ES-I3 (cell line): ENCODE results near the gene BOLA3.

ENCODE experiments used
- H3K36me3 ChIP-seq: 2 replicates; pipeline ENCODE4 v1.6.1; 2013; ENCODE audit warnings: mild to moderate bottlenecking, low read length, control low read depth, moderate library complexity; ENCODE audit not compliant: insufficient read depth
- H3K4me1 ChIP-seq: 2 replicates; pipeline ENCODE4 v1.6.1; 2013; ENCODE audit warnings: mild to moderate bottlenecking, control low read depth, low read length; ENCODE audit not compliant: insufficient read depth
- H3K9ac ChIP-seq: 2 replicates; pipeline ENCODE4 v1.6.1; 2013; ENCODE audit warnings: low read depth, mild to moderate bottlenecking, low read length, moderate library complexity
- H3K9me3 ChIP-seq: 2 replicates; pipeline ENCODE4 v1.6.1; 2013; ENCODE audit warnings: mild to moderate bottlenecking, low read length, moderate library complexity; ENCODE audit not compliant: control insufficient read depth, insufficient read depth

The BOLA3 gene

DNA sequence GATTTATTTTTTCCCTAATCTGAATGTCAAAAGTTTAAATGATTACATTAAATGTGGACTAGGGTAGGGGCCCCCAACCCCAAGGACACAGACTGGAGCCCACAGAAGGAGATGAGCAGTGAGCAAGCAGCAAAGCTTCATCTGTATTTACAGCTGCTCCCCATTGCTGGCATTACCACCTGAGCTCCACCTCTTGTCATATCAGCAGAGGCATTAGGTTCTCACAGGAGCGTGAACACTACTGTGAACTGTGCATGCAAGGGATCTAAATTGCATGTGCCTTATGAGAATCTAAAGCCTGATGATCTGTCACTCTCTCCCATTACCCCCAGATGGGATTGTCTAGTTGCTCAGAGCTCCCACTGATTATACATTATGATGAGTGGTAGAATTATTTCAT, 27.2 kb upstream of the BOLA3 start:
- Histone ChIP-seq H3K4me1 (no peaks in the 10 kb centered on the region), H3K9me3 (no peaks in the 10 kb centered on the region), H3K9ac (no peak overlapping the region), H3K36me3 (peaks cover 11% of the 10 kb centered on the region)

DNA sequence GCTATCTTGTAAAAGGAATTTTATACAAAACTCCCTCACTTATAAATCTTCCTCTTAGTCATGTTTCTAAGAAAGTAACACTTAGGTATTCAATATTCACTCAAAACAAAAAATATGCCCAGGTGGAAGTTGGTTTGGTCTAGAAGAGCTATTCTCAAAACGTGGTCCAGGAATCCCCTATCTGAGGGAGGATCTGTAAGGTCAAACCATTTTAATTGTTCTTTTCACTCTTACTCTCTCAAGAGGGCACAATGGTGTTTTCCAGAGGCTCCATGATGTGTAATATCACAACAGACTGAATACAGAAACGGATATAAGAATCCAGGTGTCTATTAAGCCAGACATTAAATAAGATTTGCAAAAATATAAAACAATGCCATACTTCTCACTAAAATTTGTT, 21.0 kb upstream of the BOLA3 start:
- peaks cover 35% of the 10 kb centered on the region for H3K36me3 ChIP-seq
- no peaks in the 10 kb centered on the region for H3K4me1 ChIP-seq
- no peak overlapping the region for H3K9ac ChIP-seq
- H3K9me3 ChIP-seq: no peaks in the 10 kb centered on the region

DNA sequence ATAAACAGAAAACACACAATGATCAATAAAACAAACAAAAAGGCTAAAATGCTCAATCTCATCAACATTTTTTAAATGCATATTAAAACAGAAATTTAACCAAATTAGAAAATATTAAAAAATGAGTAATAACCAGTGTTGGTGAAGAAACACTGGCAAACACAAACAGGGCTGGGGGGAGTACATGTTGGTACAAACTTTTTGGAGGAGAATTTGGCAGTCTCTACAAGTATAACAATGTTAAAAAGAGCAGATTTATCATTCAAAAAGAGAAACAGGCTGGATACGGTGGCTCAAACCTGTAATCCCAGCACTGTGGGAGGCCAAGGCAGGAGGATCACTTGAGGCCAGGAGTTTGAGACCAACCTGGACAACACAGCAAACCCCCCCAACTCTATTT, 17.0 kb upstream of the BOLA3 start:
- Histone ChIP-seq H3K4me1 (no peaks in the 10 kb centered on the region), H3K9me3 (no peaks in the 10 kb centered on the region), H3K36me3 (peaks cover 29% of the 10 kb centered on the region), H3K9ac (no peak overlapping the region)

DNA sequence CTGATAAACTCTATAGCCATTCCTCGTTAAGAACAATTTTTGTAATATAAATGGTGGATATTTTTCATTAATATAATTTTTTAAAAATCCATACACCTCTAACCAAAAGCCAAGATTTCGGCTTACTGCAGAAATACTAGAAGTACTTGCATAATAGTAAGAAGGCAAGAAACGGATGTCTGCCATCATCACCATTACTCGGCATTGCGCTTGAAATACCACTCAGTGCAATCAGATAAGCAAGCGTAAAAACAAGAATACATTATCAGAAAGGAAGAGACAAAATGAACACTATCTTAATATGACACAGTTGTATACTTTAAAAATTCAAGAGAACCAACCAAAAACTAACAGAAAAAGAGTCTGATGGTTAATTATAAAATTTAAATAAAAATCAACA, 15.2 kb upstream of the BOLA3 start:
- peaks cover 28% of the 10 kb centered on the region for H3K36me3 ChIP-seq
- no peaks in the 10 kb centered on the region for H3K4me1 ChIP-seq
- H3K9ac ChIP-seq: no peak overlapping the region
- no peaks in the 10 kb centered on the region for H3K9me3 ChIP-seq

DNA sequence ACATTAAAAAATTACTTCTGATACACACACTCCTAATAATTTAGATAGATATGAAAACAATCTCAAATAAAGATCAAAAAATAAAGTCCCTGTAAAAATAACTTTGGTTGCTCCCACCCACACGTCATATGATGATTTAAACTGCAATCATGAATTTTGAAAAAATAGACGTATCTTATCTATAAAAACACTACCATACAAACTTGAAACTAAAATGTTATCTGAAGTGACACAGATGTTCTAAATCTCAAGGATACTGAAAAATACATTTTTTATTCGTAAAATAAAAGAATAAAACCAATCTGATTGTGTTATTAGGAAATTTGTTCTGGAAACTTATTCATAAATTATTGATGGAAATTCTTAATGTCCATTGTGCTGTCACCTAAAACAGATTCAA, 8.1 kb upstream of the BOLA3 start:
- Histone ChIP-seq H3K4me1 (no peaks in the 10 kb centered on the region), H3K9ac (no peak overlapping the region), H3K36me3 (peaks cover 25% of the 10 kb centered on the region), H3K9me3 (no peaks in the 10 kb centered on the region)

DNA sequence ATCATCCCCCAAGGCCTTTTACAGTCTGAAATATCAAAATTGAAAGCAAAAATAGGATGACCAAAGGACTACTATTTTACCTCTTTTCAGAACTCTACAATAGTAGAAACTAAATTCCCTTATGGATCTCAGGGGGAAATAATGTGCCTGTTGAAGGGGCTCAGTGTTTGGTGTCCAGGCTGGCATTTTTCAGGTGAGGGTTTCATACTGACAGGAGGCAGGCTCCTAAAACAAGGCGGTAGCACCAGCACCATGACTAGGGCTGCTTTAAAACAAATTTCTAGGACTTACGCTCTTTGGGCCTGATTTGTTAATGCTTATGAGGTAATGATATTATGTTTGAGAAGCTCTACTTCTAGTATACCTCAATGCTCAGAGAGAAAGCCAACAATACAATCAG, 5.2 kb upstream of the BOLA3 start:
- peaks cover 23% of the 10 kb centered on the region for H3K36me3 ChIP-seq
- no peak overlapping the region for H3K9ac ChIP-seq
- H3K9me3 ChIP-seq: no peaks in the 10 kb centered on the region
- H3K4me1 ChIP-seq: 0 out of 2 replicates have a peak, but pooled peaks cover 3% of the 10 kb centered on the region

DNA sequence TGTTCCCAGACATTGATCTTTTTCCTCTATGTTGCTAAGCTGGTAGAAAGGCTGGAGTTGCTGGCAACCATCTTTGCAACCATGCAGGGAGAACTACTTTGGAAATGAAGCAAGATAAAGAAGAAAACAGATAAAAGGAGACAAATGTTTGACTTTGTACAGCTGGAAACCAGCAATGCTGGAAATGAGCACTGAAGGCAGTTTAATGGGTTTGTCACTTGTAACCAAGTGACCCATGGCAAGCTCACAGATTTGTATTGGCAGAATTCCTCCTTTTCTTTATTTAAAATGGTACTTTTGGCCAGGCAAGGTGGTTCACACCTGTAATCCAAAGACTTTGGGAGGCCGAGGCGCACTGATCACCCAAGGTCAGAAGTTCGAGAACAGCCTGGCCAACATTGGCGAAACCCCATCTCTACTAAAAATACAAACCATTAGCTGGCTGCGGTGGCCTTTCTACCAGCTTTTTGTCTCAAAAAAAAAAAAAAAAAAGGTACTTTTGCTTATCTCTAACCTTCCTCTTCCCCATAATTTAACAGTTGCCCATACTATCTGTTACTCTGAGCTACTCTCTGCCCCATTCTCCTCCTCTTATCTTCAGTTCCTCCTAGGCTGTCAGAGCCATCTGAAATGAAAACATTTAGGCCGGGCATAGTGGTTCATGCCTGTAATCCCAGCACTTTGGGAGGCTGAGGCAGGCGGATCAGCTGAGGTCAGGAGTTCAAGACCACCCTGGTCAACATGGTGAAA, 2.0 kb upstream of the BOLA3 start:
- H3K9ac ChIP-seq: no peak overlapping the region
- peaks cover 10% of the 10 kb centered on the region; the same call in 1 of the 2 replicates for H3K36me3 ChIP-seq
- peaks cover 10% of the 10 kb centered on the region for H3K4me1 ChIP-seq
- no peaks in the 10 kb centered on the region for H3K9me3 ChIP-seq

DNA sequence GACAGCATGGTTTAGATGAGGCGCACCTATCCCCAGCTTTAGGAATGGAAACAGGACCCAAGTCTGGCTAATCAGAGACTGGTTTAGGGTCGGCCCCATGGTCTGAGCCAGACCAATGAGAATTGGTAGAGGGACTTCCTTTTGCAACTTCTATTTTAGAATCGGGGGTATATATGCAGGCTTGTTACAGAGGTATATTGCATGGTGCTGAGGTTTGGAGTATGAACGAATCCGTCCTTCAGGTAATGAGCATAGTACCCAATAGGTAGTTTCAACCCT, 1.5 kb upstream of the BOLA3 start:
- peaks cover 14% of the 10 kb centered on the region; the same call in 1 of the 2 replicates for H3K36me3 ChIP-seq
- peaks cover 10% of the 10 kb centered on the region for H3K4me1 ChIP-seq
- H3K9ac ChIP-seq: no peak overlapping the region
- H3K9me3 ChIP-seq: no peaks in the 10 kb centered on the region

DNA sequence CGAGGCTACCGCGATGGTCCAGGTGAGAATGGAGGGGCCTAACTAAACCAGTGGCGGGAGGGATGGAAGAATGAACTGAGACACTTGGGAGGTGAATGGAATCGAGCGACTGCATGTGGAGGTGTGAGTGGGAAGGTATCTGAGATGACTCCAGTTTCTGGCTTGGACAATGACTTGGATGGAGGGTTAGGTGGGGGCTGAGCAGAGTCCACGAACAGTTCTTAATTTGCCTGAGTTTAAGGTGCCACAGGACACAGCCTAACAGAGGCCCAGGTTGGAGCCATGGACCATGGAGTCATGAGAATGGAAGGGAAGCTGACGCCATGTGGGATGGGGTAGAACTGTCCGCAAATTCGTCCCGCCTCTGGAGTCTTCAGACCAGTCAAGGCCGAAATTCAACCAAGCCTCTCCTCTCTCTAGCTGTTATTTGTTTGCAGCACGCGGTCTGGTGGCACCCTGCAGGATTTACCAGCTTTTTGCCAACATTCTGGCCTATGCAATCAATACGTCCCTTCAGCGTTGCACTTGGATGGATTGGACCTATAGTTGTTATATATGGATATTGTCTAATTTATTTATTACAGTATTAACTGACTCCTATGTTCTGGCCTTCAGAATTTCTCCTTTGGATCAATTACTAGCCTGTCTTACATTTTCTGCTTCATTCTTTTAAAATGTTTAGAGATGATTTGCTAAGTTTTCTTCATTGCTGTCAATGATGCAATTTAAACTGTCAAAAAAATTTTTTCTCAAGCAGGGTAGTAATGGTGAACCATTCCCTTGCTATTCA, 940 bp upstream of the BOLA3 start:
- Histone ChIP-seq H3K9ac (peak overlapping the region; percentile 68), H3K36me3 (peaks cover 15% of the 10 kb centered on the region; the same call in 1 of the 2 replicates), H3K4me1 (peaks cover 10% of the 10 kb centered on the region), H3K9me3 (no peaks in the 10 kb centered on the region)

DNA sequence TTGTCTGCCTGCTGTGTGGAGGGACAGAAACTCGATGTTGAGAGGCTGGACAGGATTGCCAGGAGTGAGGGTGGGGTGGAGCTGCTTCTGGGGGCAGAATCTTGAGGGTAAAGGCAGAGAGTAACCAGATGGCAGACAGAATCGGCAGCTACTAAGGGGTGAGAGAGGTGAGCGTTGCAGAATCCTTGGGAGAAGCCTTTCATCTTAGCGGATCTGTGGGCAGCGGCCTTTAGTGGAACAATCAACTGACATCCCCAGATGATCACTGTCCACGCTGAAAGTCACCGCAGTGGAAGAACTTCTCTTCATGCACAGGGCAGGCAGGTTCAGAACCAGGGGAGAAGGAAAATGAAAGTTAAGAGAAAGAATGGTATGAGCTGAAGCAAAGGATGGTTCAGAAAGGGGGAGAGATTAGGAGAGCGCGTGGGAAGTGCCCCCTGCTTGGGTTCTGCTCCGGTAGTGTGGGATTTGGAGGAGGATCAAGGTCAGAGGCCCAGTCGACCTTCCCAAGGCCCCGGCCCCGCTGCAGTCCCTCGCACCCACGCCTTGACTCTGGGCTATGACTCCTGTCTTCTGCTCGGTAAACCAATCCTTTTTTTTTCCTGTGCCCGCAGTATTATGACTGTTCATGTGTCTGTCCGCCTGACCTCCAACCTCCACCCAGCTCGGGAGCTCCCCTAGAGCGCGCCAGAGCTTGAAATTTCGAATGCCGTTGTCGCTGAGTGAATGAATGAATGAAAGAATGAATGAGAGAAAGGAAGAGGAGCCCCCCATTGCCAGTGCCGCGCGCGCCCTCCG, 584 bp downstream of the BOLA3 start:
- peak overlapping the region; percentile 93 for H3K9ac ChIP-seq
- H3K36me3 ChIP-seq: peaks cover 15% of the 10 kb centered on the region; the same call in 1 of the 2 replicates

DNA sequence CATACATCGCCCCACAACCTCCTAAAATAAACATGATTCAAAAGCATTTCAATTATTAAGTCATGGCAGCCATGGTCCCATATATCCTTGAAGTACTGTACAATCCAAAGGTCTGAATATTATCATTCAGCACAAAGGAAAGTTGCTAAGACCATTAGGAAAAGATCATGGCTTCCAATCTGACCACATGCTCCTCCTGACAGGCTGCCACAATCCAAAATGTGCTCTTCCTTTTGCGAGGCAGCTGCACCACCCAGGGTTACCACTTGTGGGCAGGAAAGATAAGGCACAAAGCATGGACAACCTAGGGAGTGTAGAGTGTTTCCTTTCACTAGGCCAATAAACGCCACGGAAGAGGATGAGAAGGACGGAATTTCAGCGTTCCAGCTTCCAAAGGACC, 5.4 kb downstream of the BOLA3 start:
- Histone ChIP-seq H3K4me1 (peaks cover 7% of the 10 kb centered on the region), H3K9ac (no peak overlapping the region), H3K9me3 (no peaks in the 10 kb centered on the region), H3K36me3 (peaks cover 5% of the 10 kb centered on the region; the same call in 1 of the 2 replicates)

More for the DNA sequence above, 584 bp downstream of the BOLA3 start:
- Histone ChIP-seq H3K9me3 (no peaks in the 10 kb centered on the region), H3K4me1 (peaks cover 10% of the 10 kb centered on the region)

DNA sequence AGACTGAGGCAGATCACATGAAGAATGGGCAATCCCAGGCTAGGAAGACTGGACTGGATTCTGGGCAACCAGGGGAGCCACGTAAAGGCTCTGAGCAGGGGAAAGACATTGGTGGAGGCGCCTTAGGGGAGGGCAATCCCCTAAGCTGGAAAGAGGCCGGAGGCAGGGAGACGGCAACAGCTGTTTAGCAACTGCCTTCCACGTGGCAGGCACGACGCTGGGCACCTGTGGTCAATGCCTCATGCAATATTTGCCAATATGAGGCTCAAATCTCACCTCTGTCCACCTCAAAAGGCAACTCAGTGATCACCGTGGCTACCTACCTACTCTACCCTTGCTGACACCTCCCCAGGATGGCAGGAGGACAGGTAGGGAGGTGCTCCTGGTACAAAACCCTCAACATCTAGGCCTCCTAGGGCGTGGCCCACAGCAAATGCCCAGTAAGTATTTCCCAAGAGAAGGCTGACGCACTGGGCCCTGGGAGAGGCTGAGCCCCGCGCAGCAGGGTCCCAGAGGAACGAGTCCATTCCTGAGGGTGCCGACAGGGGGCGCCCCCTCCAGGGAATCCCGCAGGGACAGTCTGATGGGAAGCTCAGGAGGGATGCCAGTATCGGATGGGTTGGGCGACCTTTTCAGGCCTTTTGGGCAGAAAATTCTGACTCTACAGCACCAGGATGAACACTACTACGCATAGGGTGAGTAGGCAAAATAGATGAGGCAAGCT, 8.9 kb downstream of the BOLA3 start:
- Histone ChIP-seq H3K9me3 (no peaks in the 10 kb centered on the region), H3K4me1 (no peaks in the 10 kb centered on the region), H3K36me3 (no peaks in the 10 kb centered on the region; the same call in 1 of the 2 replicates), H3K9ac (no peak overlapping the region)

DNA sequence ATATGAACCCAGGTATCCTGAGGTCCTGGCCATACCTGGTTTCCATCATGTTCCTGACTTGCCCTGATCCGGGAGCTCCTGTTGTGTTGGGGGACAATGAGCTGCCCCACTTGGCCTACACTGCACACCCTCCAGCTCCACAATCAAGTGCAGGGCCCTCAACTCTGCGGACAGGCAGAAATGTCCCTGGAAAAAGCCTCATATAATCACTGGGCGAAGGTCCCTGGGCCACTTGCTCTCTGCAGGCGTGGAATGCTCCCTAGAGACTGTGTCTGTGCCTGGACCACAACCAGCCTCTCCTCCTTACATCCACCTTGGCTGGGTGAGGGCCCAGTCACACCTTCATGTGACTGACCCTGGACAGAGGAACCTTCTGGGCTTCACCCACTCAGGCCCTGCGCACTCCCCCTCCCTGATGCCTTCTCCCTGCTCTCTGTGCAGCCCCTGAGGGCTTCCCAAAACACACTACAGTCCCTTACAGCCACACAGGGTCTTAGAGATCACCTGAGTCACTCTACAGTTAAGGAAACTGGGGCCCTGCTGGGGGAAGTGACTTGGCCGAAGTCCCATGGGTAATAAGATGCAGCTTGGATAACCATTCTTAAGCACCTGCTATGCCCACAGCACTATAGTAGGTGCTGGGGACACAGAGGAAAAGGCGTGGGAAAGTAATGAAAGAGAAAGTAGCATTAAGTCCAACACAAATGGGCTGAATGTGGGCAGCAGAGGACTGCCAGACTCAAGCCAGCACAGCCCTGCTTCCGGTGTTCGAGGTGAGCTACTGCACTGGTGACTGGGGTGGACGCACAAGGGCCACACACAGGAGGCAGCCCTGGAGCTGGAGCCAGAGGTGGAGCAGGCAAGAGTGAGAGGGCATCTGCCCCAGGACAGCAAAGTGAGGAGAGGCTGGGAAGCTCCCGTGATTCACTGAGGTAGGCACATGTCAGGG, 9.8 kb downstream of the BOLA3 start:
- no peak overlapping the region for H3K9ac ChIP-seq
- no peaks in the 10 kb centered on the region; the same call in 1 of the 2 replicates for H3K36me3 ChIP-seq
- no peaks in the 10 kb centered on the region for H3K9me3 ChIP-seq
- no peaks in the 10 kb centered on the region for H3K4me1 ChIP-seq
